A673 (cell line): ENCODE results near the gene SCAF1. TPM values are rescaled to one million over a fixed set of nuclear protein-coding genes. Genes with fewer than 3 reads are reported as not detected.

Experiments
- BruUV-seq: library from RNA; stranded (reverse); fragments of 400-500 nt; replicated peaks from 2 replicates; lab custom pipeline; 2021; lab: Mats Ljungman, UMichigan
- CTCF ChIA-PET: fragments of 300-600 bp; sonication (Branson Sonifier 250); formaldehyde crosslinking; loops from one replicate; lab custom pipeline; 2022; ENCODE audit warnings: antibody characterized with exemption; lab: Charles Lee
- POLR2A ChIA-PET: fragments of 300-600 bp; sonication (Branson Sonifier 250); formaldehyde crosslinking; loops from one replicate; lab custom pipeline; 2022; ENCODE audit warnings: antibody characterized with exemption; ENCODE audit not compliant: low non-redundant PET; lab: Charles Lee
- DNase-seq: peaks from one replicate; pipeline ENCODE4 v3.0.0-alpha.2; 2015; ENCODE audit warnings: low spot score
- H3K27ac ChIP-seq: fragments of 200-600 bp; sonication (generic); 2 replicates; pipeline ENCODE4 v1.5.1; 2016; ENCODE audit warnings: mixed run types, low read depth, mild to moderate bottlenecking, mixed read lengths, antibody characterized with exemption, low read length; ENCODE audit not compliant: poor library complexity, severe bottlenecking
- H3K27me3 ChIP-seq: fragments of 200-600 bp; sonication (generic); replicated peaks from 2 replicates; pipeline ENCODE4 v1.6.1; 2017; ENCODE audit warnings: mixed run types, low read depth, mild to moderate bottlenecking, mixed read lengths, antibody characterized with exemption, low read length; ENCODE audit not compliant: insufficient read depth, poor library complexity
- H3K36me3 ChIP-seq: fragments of 200-600 bp; sonication (generic); 2 replicates; pipeline ENCODE4 v1.6.1; 2016; ENCODE audit warnings: mixed run types, mild to moderate bottlenecking, mixed read lengths, antibody characterized with exemption, low read length; ENCODE audit not compliant: insufficient read depth, poor library complexity, severe bottlenecking
- H3K4me1 ChIP-seq: fragments of 200-600 bp; sonication (generic); 2 replicates; pipeline ENCODE4 v1.6.1; 2017; ENCODE audit warnings: mixed run types, mild to moderate bottlenecking, mixed read lengths, antibody characterized with exemption, low read length; ENCODE audit not compliant: insufficient read depth, poor library complexity, severe bottlenecking
- H3K4me3 ChIP-seq: fragments of 200-600 bp; sonication (generic); 2 replicates; pipeline ENCODE4 v1.5.1; 2016; ENCODE audit warnings: low read depth, mixed run types, mild to moderate bottlenecking, mixed read lengths, low read length; ENCODE audit not compliant: poor library complexity, severe bottlenecking
- H3K9me3 ChIP-seq: fragments of 200-600 bp; sonication (generic); 2 replicates; pipeline ENCODE4 v1.6.1; 2016; ENCODE audit warnings: mixed run types, low read depth, mild to moderate bottlenecking, mixed read lengths, antibody characterized with exemption, low read length; ENCODE audit not compliant: poor library complexity, severe bottlenecking
- CTCF ChIP-seq: fragments of 300-800, 200-600 bp; sonication (generic); conservative IDR thresholded peaks from 2 replicates; pipeline ENCODE4 v1.5.1; 2017; ENCODE audit warnings: low read depth, mild to moderate bottlenecking, antibody characterized with exemption, low read length, moderate library complexity, mixed read lengths
- EZH2 ChIP-seq: fragments of 200-600 bp; sonication (generic); IDR thresholded peaks from 2 replicates; pipeline ENCODE4 v1.6.1; 2017; ENCODE audit warnings: borderline replicate concordance, low read depth, mild to moderate bottlenecking, mixed read lengths, antibody characterized with exemption, low read length; ENCODE audit not compliant: poor library complexity, severe bottlenecking
- intact Hi-C: fragments of 100-400 bp; cut with micrococcal nuclease; formaldehyde crosslinking; loops from one replicate; pipeline ENCODE4 v1.10.0; 2022; ENCODE audit not compliant: unreplicated experiment
- total RNA-seq: library from RNA; stranded (reverse); gene quantifications from 2 replicates; pipeline ENCODE4 v1.2.3, GENCODE V29; 2021

SCAF1 gene
- total RNA-seq, 1 experiment from 2014 or later = 98.2 TPM

DNA sequence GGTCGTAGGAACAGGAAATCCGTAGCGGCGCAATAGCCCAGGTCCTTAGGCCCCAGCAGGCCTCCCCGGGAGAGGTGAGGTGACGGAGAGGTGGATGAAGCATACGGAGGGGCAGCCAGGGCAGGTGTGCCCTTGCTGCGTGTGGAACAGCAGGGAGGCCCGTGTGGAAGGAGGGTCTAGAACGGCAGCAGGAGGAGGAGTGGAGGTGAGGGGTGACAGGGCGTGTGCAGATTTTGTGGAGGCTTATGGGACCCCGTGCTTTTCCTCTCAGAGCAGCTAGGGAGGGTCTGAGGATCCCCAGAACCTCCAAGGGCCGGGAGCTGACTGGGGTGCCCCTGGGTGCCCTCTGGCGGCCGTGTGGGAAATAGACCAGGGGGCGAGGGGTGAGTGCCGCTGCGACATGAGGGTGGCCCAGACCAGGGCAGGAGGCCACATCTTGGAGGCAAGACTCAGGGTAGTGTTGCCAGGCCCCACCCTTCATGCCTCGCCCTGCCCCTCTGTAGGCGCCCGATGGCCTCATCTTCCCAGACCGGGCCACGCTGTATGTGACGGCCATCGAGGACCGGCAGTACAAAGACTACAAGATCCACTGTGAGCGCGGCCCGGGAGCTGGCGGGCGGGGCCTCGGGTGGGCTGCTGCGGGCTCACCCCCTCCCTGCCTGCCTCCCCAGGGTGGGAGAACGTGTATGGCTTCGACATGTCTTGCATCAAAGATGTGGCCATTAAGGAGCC is 42.4 kb downstream of the SCAF1 start:
- H3K27ac ChIP-seq = peak overlapping the region; percentile 10
- no peaks in the 10 kb centered on the region for H3K27me3 ChIP-seq
- ChIA-PET CTCF (interaction anchor here (0.5 kb wide), 1 partner anchor 38 kb away, joined by 4 read pairs; no protein-coding TSS in a partner anchor), POLR2A (no interaction called here)
- no peaks in the 10 kb centered on the region for H3K9me3 ChIP-seq
- no peak for TF ChIP-seq EZH2
- peak; percentile 63 for TF ChIP-seq CTCF
- intact Hi-C loops = no loop called here
- peaks cover 58% of the 10 kb centered on the region for H3K36me3 ChIP-seq
- no peak overlapping the region for H3K4me3 ChIP-seq
- DNase-seq = peak; percentile 47
- BruUV-seq = no TSS peak
- peaks cover 44% of the 10 kb centered on the region for H3K4me1 ChIP-seq

- TF ChIP-seq EZH2 (no peak), CTCF (no peak)
- POLR2A ChIA-PET = no interaction called here
- Histone ChIP-seq H3K9me3 (no peaks in the 10 kb centered on the region), H3K36me3 (peaks cover 58% of the 10 kb centered on the region), H3K4me1 (peaks cover 44% of the 10 kb centered on the region), H3K27me3 (no peaks in the 10 kb centered on the region), H3K4me3 (no peak overlapping the region), H3K27ac (peak overlapping the region; percentile 10)
- no peak for DNase-seq
- BruUV-seq = no TSS peak
- CTCF ChIA-PET = interaction anchor here (0.5 kb wide), 1 partner anchor 37 kb away, joined by 4 read pairs; no protein-coding TSS in a partner anchor
- intact Hi-C loops = no loop called here
Observed at GRCh38 chr19:49684983-49685553, 43.1 kb downstream of the SCAF1 start.

- ChIA-PET CTCF (interaction anchor here (0.6 kb wide), 1 partner anchor 87 kb away, joined by 3 read pairs; no protein-coding TSS in a partner anchor), POLR2A (no interaction called here)
- Histone ChIP-seq H3K27ac (no peak overlapping the region), H3K4me1 (peaks cover 40% of the 10 kb centered on the region), H3K27me3 (no peaks in the 10 kb centered on the region), H3K9me3 (no peaks in the 10 kb centered on the region), H3K36me3 (peaks cover 57% of the 10 kb centered on the region), H3K4me3 (no peak overlapping the region)
- TF ChIP-seq CTCF (no peak), EZH2 (no peak)
- no TSS peak for BruUV-seq
- no peak for DNase-seq
- intact Hi-C loops = no loop called here
Observed at GRCh38 chr19:49685845-49686332, 43.9 kb downstream of the SCAF1 start.
